GM12892 (cell line): ENCODE results near the gene OAF.
"Not testable (repeated sequence)": the region's sequence is repeated elsewhere in the genome, so short reads cannot be mapped to it uniquely, and the experiment has no call there.

Experiments
- DNase-seq: peaks from one replicate; pipeline ENCODE4 v3.0.0; 2011; ENCODE audit not compliant: insufficient read length
- FAIRE-seq: peaks from 2 replicates; lab custom pipeline; 2011; peaks lifted over from hg19 to GRCh38; lab: Jason Lieb, UNC
- POLR2A ChIP-seq: IDR thresholded peaks from 2 replicates; pipeline ENCODE4 v1.6.1; 2011; ENCODE audit warnings: low read depth, low read length, control low read depth
- POLR2AphosphoS5 ChIP-seq: IDR thresholded peaks from 2 replicates; pipeline ENCODE4 v1.6.1; 2011; ENCODE audit warnings: low read depth, low read length, control low read depth
- TAF1 ChIP-seq: IDR thresholded peaks from 2 replicates; pipeline ENCODE4 v1.6.1; 2011; ENCODE audit warnings: low read depth, mild to moderate bottlenecking, control low read depth, low read length, borderline replicate concordance

The OAF gene

GRCh38 chr11:120174866-120175265 lies 36.0 kb upstream of the OAF start:
- DNase-seq (no peak), FAIRE-seq (no peak)
- no peak for TF ChIP-seq TAF1
- TF ChIP-seq POLR2AphosphoS5: no peak
- no peak for TF ChIP-seq POLR2A

DNA sequence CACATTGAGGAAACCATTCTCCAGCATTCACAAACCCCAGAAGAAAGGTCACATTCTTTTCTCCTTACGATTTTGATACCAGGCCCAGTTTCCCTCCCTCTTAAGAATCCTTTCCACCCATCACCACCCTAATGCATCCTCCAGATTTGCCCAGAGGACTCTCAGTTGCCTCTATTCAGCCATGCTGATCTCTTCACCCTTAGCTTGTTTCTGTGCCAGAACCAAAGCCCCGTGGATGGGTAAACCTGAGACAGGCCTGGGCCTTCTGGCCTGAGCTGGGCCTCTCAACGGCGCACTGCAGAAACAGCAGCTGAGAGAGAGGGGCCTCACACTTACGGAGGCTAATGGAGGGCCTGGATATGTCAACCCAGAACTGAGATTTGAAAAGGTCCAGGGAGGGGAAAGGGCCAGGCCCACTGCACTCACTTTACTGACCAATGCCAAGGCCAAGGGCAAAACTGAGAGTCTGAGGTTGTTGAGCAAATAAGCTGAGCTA lies 32.2 kb upstream of the OAF start:
- no peak for FAIRE-seq
- DNase-seq: no peak
- TF ChIP-seq POLR2AphosphoS5 (no peak), POLR2A (no peak), TAF1 (no peak)

GRCh38 chr11:120179057-120179672 lies 31.7 kb upstream of the OAF start:
- FAIRE-seq (no peak), DNase-seq (no peak)
- TF ChIP-seq POLR2A: no peak
- TF ChIP-seq POLR2AphosphoS5: no peak
- no peak for TF ChIP-seq TAF1

- FAIRE-seq, DNase-seq: not testable (repeated sequence)
These were observed 30.8 kb upstream of the OAF start for GRCh38 chr11:120180063-120180462.

- DNase-seq (no peak), FAIRE-seq (no peak)
- TF ChIP-seq POLR2A: no peak
- no peak for TF ChIP-seq TAF1
- TF ChIP-seq POLR2AphosphoS5: no peak
These were observed 30.1 kb upstream of the OAF start for GRCh38 chr11:120180551-120181232.

GRCh38 chr11:120181376-120181975 lies 29.4 kb upstream of the OAF start:
- FAIRE-seq: no peak
- no peak for DNase-seq
- TF ChIP-seq POLR2A: no peak
- TF ChIP-seq TAF1: no peak
- no peak for TF ChIP-seq POLR2AphosphoS5

DNA sequence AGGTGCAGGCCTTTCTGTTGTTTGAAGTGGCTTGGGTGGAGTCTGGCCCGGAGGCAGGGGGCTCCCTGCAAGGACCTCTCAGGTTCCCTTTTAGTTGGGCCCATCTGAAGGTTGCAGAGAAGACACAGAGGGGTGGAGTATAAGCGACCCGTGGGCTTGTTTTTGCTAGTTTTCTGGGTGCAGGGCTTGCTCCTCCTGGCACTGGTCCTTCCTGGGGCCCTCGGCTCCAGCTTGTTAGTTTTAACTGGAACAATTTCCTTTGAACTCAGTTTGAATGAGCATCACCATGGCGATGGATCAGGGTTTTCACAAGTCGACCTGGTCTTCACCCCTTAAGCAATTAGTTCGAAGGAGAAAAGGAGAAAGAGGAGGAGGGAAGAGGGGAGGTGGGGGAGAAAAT lies 28.5 kb upstream of the OAF start:
- TF ChIP-seq POLR2AphosphoS5: no peak
- no peak for TF ChIP-seq POLR2A
- TF ChIP-seq TAF1: no peak
- no peak for DNase-seq
- FAIRE-seq: no peak

GRCh38 chr11:120182790-120183491 lies 27.9 kb upstream of the OAF start:
- no peak for FAIRE-seq
- no peak for DNase-seq
- TF ChIP-seq POLR2AphosphoS5 (no peak), TAF1 (no peak), POLR2A (no peak)

DNA sequence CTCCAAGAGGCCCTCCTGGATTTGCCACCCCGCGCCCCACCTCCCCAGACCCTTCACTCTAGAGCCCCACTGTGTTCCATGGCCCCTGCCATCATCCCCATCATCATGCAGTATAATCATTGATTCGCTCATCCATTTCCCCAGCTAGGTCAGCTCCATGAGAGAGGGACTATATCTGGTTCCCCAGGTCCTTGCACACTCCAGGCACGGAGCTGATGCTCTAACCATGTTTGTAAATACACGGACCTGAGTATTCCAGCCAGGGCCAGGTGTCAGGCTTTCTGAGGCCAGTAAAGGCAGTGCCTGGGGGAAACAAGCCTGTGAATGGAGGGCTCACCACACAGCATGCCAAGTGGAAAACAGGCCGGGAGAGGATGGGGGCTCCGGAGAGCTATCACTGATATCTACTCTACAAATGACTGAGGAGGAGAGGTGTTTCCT lies 27.1 kb upstream of the OAF start:
- FAIRE-seq (no peak), DNase-seq (no peak)
- TF ChIP-seq POLR2AphosphoS5: no peak
- TF ChIP-seq POLR2A: no peak
- TF ChIP-seq TAF1: no peak

DNA sequence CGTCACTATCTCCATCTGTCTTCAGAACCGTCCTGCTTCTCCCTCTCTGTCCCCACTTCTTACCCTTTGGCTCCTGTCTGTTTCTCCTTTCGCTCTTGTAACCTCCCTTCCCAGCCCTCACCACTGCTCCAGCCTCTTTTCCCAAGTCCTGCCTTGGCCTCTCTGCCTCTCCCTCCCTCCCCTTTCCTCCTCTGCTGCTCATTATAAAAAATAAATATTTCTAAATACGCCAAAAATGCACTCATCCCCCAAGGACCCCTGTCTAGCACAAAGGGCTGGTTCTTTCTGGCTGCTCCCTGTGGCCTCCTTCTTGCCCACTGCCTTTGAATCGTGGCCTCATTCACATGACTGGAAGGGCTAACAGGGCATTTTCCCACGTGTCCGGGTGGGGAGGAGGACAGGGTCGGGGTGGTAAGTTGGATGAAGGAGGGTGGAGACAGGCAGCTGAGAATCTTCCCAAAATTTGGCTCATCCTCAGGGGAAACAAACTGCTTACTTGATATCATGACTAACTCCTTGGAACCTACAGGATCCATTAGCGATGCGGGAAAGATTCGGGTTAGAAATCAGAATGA lies 26.4 kb upstream of the OAF start:
- FAIRE-seq (no peak), DNase-seq (no peak)
- TF ChIP-seq POLR2AphosphoS5 (no peak), POLR2A (no peak), TAF1 (no peak)

- no peak for FAIRE-seq
- TF ChIP-seq POLR2A (no peak), POLR2AphosphoS5 (no peak), TAF1 (no peak)
These were observed 25.7 kb upstream of the OAF start for GRCh38 chr11:120184946-120185705.

More at GRCh38 chr11:120184946-120185705, 25.7 kb upstream of the OAF start:
- DNase-seq: no peak
